A549 (cell line): Measurements from ENCODE around the gene SHTN1. TPM values are rescaled to one million over a fixed set of nuclear protein-coding genes. Genes with fewer than 3 reads are reported as not detected.

Source experiments
- ATAC-seq, 2 experiments: fragments of 200-7000 bp in 1 of 2; fragments of >200 bp in 1 of 2; cut with Nextera tagmentation in 1 of 2; cut with Tn5 transposase in 1 of 2; 3 replicates each; pipeline versions ENCODE4 v1.8.0 to v1.9.1; 2018 to 2020; ENCODE audit warnings: mild to moderate bottlenecking in 1 of 2, moderate library complexity in 1 of 2
- CTCF ChIA-PET: fragments of 300-600 bp; sonication (Branson Sonifier 250); formaldehyde crosslinking; extraction: SDS; loops from one replicate; lab custom pipeline; 2021; ENCODE audit warnings: antibody characterized with exemption, inconsistent platforms; lab: Yijun Ruan, JAX
- POLR2A ChIA-PET: fragments of 350-600 bp; formaldehyde crosslinking; extraction: SDS; loops from one replicate; lab custom pipeline; 2021; ENCODE audit warnings: antibody characterized with exemption, inconsistent platforms; lab: Yijun Ruan, JAX
- DNase-seq, 2 experiments: peaks; one replicate each; pipeline versions ENCODE4 v3.0.0 to v3.0.0-alpha.2; 2011 to 2016; ENCODE audit warnings: low read depth in 1 of 2, low spot score in 1 of 2
- FAIRE-seq: peaks from 2 replicates; lab custom pipeline; 2011; peaks lifted over from hg19 to GRCh38; lab: Jason Lieb, UNC
- H3K27ac ChIP-seq, 2 experiments: fragments of >200 bp; sonication (Bioruptor Twin); formaldehyde crosslinking; 3 replicates each; pipeline ENCODE4 v1.5.1; 2016 to 2017
- H3K4me1 ChIP-seq: fragments of >200 bp; sonication (Bioruptor Twin); formaldehyde crosslinking; 3 replicates; pipeline ENCODE4 v1.6.1; 2016
- H3K4me2 ChIP-seq: fragments of >200 bp; sonication (Bioruptor Twin); formaldehyde crosslinking; 3 replicates; pipeline ENCODE4 v1.6.1; 2016
- H3K4me3 ChIP-seq: fragments of >200 bp; sonication (Bioruptor Twin); formaldehyde crosslinking; 3 replicates; pipeline ENCODE4 v1.5.1; 2016
- H3K9me3 ChIP-seq: fragments of >200 bp; sonication (Bioruptor Twin); formaldehyde crosslinking; 3 replicates; pipeline ENCODE4 v1.6.1; 2016
- BHLHE40 ChIP-seq: IDR thresholded peaks from 2 replicates; pipeline ENCODE4 v1.6.1; 2012; ENCODE audit warnings: low read depth, low read length, inconsistent platforms
- CHD2 ChIP-seq: fragments of 150-350 bp; IDR thresholded peaks from 2 replicates; pipeline ENCODE4 v1.6.1; 2014; ENCODE audit warnings: low read length; ENCODE audit not compliant: partially characterized antibody
- EHMT2 ChIP-seq: fragments of 200-600 bp; sonication (generic); IDR thresholded peaks from 2 replicates; pipeline ENCODE4 v1.6.1; 2016; ENCODE audit warnings: antibody characterized with exemption, low read depth, mild to moderate bottlenecking, moderate library complexity
- FOXS1 ChIP-seq: fragments of 250-450 bp; sonication (Bioruptor Pico); IDR thresholded peaks from 2 replicates; pipeline ENCODE4 v1.5.0; 2020; ENCODE audit warnings: mild to moderate bottlenecking, moderate library complexity
- HOXB13 ChIP-seq: fragments of 250-450 bp; sonication (Bioruptor Pico); IDR thresholded peaks from 2 replicates; pipeline ENCODE4 v1.5.0; 2020; ENCODE audit warnings: low read depth, mild to moderate bottlenecking, moderate library complexity
- KDM1A ChIP-seq: fragments of 200-600 bp; sonication (generic); IDR thresholded peaks from 2 replicates; pipeline ENCODE4 v1.6.1; 2016; ENCODE audit warnings: low read depth, mild to moderate bottlenecking
- KDM5A ChIP-seq: fragments of 200-600 bp; sonication (generic); IDR thresholded peaks from 2 replicates; pipeline ENCODE4 v1.6.1; 2016; ENCODE audit warnings: antibody characterized with exemption, mild to moderate bottlenecking
- MAZ ChIP-seq: fragments of 150-350 bp; IDR thresholded peaks from 2 replicates; pipeline ENCODE4 v1.6.1; 2014; ENCODE audit warnings: antibody characterized with exemption, low read depth, low read length, borderline replicate concordance
- NFE2L2 ChIP-seq: fragments of 150-350 bp; conservative IDR thresholded peaks from 2 replicates; pipeline ENCODE4 v1.6.1; 2014; ENCODE audit warnings: low read length
- POLR2AphosphoS2 ChIP-seq: conservative IDR thresholded peaks from 2 replicates; pipeline ENCODE4 v1.6.1; 2012; ENCODE audit warnings: low read length, improper control_type of control experiment, inconsistent platforms
- RCOR1 ChIP-seq: fragments of 150-350 bp; IDR thresholded peaks from 2 replicates; pipeline ENCODE4 v1.6.1; 2014; ENCODE audit warnings: antibody characterized with exemption, low read length, low read depth
- REST ChIP-seq: fragments of 200-600 bp; sonication (generic); IDR thresholded peaks from 2 replicates; pipeline ENCODE4 v1.6.1; 2016; ENCODE audit warnings: antibody characterized with exemption, mild to moderate bottlenecking, moderate library complexity
- RNF2 ChIP-seq: fragments of 200-600 bp; sonication (generic); IDR thresholded peaks from 2 replicates; pipeline ENCODE4 v1.6.1; 2016; ENCODE audit warnings: low read depth, mild to moderate bottlenecking, antibody characterized with exemption, moderate library complexity, borderline replicate concordance
- SREBF2 ChIP-seq: fragments of 450-650 bp; IDR thresholded peaks from 2 replicates; pipeline ENCODE4 v1.6.1; 2014; ENCODE audit warnings: mild to moderate bottlenecking, moderate library complexity
- TFCP2L1 ChIP-seq: fragments of 250-450 bp; sonication (Bioruptor Pico); IDR thresholded peaks from 2 replicates; pipeline ENCODE4 v1.5.0; 2021; ENCODE audit warnings: mild to moderate bottlenecking
- ZC3H11A ChIP-seq: fragments of 450-650 bp; IDR thresholded peaks from 2 replicates; pipeline ENCODE4 v1.6.1; 2014; ENCODE audit warnings: antibody characterized with exemption, mild to moderate bottlenecking
- ZFP36 ChIP-seq: fragments of 450-650 bp; IDR thresholded peaks from 2 replicates; pipeline ENCODE4 v1.6.1; 2014; ENCODE audit warnings: borderline replicate concordance; ENCODE audit not compliant: partially characterized antibody
- ZSCAN20 ChIP-seq: fragments of 250-450 bp; sonication (Bioruptor Pico); IDR thresholded peaks from 2 replicates; pipeline ENCODE4 v1.8.0; 2022; ENCODE audit warnings: mild to moderate bottlenecking, moderate library complexity
- WGBS: methylation state at CpG from one replicate; pipeline ENCODE4 v1.1.6; 2017; ENCODE audit errors: missing lambda C conversion rate; 5-methylcytosine and 5-hydroxymethylcytosine counted together
- polyA plus RNA-seq, 4 experiments: library from polyadenylated mRNA; depleted of rRNA in 3 of 4; stranded (reverse); fragments of >200 nt; fragmentation: RNase III in 1 of 4; extraction: RNeasy Plus Mini Kit Qiagen cat#74134 plus additional on column Dnase treatment in 1 of 4; gene quantifications; 2 replicates in 3 of 4; 3 replicates in 1 of 4; pipeline ENCODE4 v1.2.3, GENCODE V29; 2011 to 2017
- TF ChIP-seq, protein P1 (sequence below): fragments of 250-450 bp; sonication (Bioruptor Pico); IDR thresholded peaks from 2 replicates; pipeline ENCODE4 v1.5.0; 2021; ENCODE audit warnings: mild to moderate bottlenecking, moderate library complexity, borderline replicate concordance

SHTN1 gene
- polyA plus RNA-seq, 2 of the 4 experiments (the other 2 are of a cell fraction), result 21.7 to 63.1 TPM

DNA sequence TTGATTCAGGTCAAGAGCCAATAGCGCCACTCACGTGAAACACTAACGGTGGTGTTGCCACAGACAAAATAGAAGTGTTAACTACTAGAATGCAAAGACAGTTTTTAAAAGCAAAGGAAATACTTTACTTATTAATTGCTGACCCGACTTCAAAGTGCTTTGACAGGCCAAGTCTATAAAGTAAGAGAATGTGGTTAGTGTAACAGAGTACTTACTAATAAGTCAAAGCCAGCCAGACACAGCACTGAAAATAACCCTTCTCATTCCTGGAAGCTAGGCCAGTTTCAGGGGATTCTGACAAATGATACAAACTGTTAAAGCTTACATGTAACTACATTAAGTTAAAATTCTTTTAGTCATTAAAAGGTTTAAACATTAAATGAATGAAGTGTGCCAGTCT lies 105.4 kb downstream of the SHTN1 start (continued):
- TF ChIP-seq TFCP2L1 (CRISPR knock-in tag), result no peak

- CTCF ChIA-PET, result interaction anchor here (1.5 kb wide), 1 partner anchor 274 kb away, joined by 4 read pairs; no protein-coding TSS in a partner anchor
- TF ChIP-seq POLR2AphosphoS2 (no peak), NFE2L2 (no peak), RNF2 (no peak), KDM1A (no peak), SREBF2 (no peak), EHMT2 (no peak), KDM5A (no peak), REST (no peak), ZSCAN20 (CRISPR knock-in tag) (no peak), BHLHE40 (no peak), CHD2 (no peak)
These were observed 111.3 kb downstream of the SHTN1 start for GRCh38 chr10:116893686-116894037.

GRCh38 chr10:116892907-116893685 lies 111.9 kb downstream of the SHTN1 start:
- ChIA-PET CTCF (interaction anchor here (0.6 kb wide), 2 partner anchors 27 to 273 kb away, joined by 3 to 4 read pairs; no protein-coding TSS in a partner anchor), POLR2A (interaction anchor here (0.6 kb wide), 1 partner anchor 93 kb away, joined by 3 read pairs; no protein-coding TSS in a partner anchor)
- ATAC-seq (no peak), FAIRE-seq (no peak), DNase-seq (no peak)
- Histone ChIP-seq H3K4me2 (no peak overlapping the region), H3K4me1 (peaks cover 17% of the 10 kb centered on the region), H3K4me3 (no peak overlapping the region), H3K27ac (no peak overlapping the region), H3K9me3 (no peaks in the 10 kb centered on the region)
- 89% methylated on average over 11 of the region's 11 CpGs for WGBS
- TF ChIP-seq FOXS1 (CRISPR knock-in tag) (no peak), ZC3H11A (no peak), ZFP36 (no peak), KDM1A (no peak), RNF2 (no peak), HOXB13 (CRISPR knock-in tag) (no peak), RCOR1 (no peak), MAZ (no peak), BHLHE40 (no peak)
- TF ChIP-seq, protein P1, sequence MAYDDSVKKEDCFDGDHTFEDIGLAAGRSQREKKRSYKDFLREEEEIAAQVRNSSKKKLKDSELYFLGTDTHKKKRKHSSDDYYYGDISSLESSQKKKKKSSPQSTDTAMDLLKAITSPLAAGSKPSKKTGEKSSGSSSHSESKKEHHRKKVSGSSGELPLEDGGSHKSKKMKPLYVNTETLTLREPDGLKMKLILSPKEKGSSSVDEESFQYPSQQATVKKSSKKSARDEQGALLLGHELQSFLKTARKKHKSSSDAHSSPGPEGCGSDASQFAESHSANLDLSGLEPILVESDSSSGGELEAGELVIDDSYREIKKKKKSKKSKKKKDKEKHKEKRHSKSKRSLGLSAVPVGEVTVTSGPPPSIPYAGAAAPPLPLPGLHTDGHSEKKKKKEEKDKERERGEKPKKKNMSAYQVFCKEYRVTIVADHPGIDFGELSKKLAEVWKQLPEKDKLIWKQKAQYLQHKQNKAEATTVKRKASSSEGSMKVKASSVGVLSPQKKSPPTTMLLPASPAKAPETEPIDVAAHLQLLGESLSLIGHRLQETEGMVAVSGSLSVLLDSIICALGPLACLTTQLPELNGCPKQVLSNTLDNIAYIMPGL (CRISPR knock-in tag), result no peak

More at GRCh38 chr10:116893686-116894037, 111.3 kb downstream of the SHTN1 start:
- Histone ChIP-seq H3K27ac (no peak overlapping the region), H3K4me1 (peaks cover 11% of the 10 kb centered on the region), H3K9me3 (no peaks in the 10 kb centered on the region), H3K4me2 (no peak overlapping the region), H3K4me3 (no peak overlapping the region)
- no peak for ATAC-seq
- DNase-seq, result no peak
- no peak for FAIRE-seq
- POLR2A ChIA-PET, result interaction anchor here (0.6 kb wide), 1 partner anchor 93 kb away, joined by 3 read pairs; no protein-coding TSS in a partner anchor
